HepG2 (cell line): Measurements from ENCODE around the gene MTHFD1L.
"Not testable (repeated sequence)": the region's sequence is repeated elsewhere in the genome, so short reads cannot be mapped to it uniquely, and the experiment has no call there.

ENCODE experiments used
- BORCS8-MEF2B ChIP-seq: sonication (generic); formaldehyde crosslinking; IDR thresholded peaks from 2 replicates; pipeline ENCODE4 v1.8.0; 2022; ENCODE audit warnings: mild to moderate bottlenecking, missing genetic modification reagents
- CEBPB ChIP-seq: IDR thresholded peaks from 2 replicates; pipeline ENCODE4 v1.6.1; 2011; ENCODE audit warnings: low read depth, low read length, improper control_type of control experiment, borderline replicate concordance
- CREB1 ChIP-seq, 2 experiments: fragments of 450-650 bp in 1 of 2; IDR thresholded peaks; 2 replicates each; pipeline ENCODE4 v1.6.1; 2016 to 2017; ENCODE audit warnings: control low read depth in 1 of 2, mild to moderate bottlenecking in 1 of 2, missing compliant biosample characterization in 1 of 2, missing genetic modification characterization in 1 of 2
- RAD21 ChIP-seq: fragments of 450-650 bp; formaldehyde crosslinking; IDR thresholded peaks from 2 replicates; pipeline ENCODE4 v1.5.0; 2020; ENCODE audit warnings: mild to moderate bottlenecking
- SP2 ChIP-seq: sonication (generic); formaldehyde crosslinking; IDR thresholded peaks from 2 replicates; pipeline ENCODE4 v1.5.1; 2020; ENCODE audit warnings: mild to moderate bottlenecking, missing genetic modification reagents
- SUZ12 ChIP-seq: fragments of 150-350 bp; IDR thresholded peaks from 2 replicates; pipeline ENCODE4 v1.6.1; 2014; ENCODE audit warnings: low read depth, low read length
- ZBTB7A ChIP-seq: sonication (generic); formaldehyde crosslinking; IDR thresholded peaks from 2 replicates; pipeline ENCODE4 v1.8.0; 2022; ENCODE audit warnings: mild to moderate bottlenecking, missing genetic modification reagents
- ZNF292 ChIP-seq: sonication (generic); formaldehyde crosslinking; IDR thresholded peaks from 2 replicates; pipeline ENCODE4 v1.8.1; 2022; ENCODE audit warnings: mild to moderate bottlenecking, low read depth, missing genetic modification reagents, borderline replicate concordance
- ZNF670 ChIP-seq: sonication (generic); formaldehyde crosslinking; IDR thresholded peaks from 2 replicates; pipeline ENCODE4 v1.8.0; 2022; ENCODE audit warnings: mild to moderate bottlenecking, missing genetic modification reagents, borderline replicate concordance
- TF ChIP-seq, protein P1 (sequence below): sonication (generic); formaldehyde crosslinking; IDR thresholded peaks from 2 replicates; pipeline ENCODE4 v1.5.0; 2020; ENCODE audit warnings: mild to moderate bottlenecking, missing genetic modification reagents, borderline replicate concordance
- TF ChIP-seq, protein P2 (sequence below): sonication (generic); formaldehyde crosslinking; IDR thresholded peaks from 2 replicates; pipeline ENCODE4 v1.4.0; 2020; ENCODE audit warnings: missing genetic modification reagents
- TF ChIP-seq, protein P3 (sequence below), 2 experiments: sonication (generic) in 1 of 2; formaldehyde crosslinking in 1 of 2; IDR thresholded peaks; 2 replicates each; pipeline versions ENCODE4 v1.4.0 to v1.6.1; 2018 to 2020; ENCODE audit warnings: missing genetic modification reagents in 2 of 2, borderline replicate concordance in 1 of 2, low read depth in 1 of 2, mild to moderate bottlenecking in 1 of 2, missing biosample characterization in 1 of 2

GRCh38 chr6:150861448-150862168 lies 3.9 kb upstream of the MTHFD1L start:
- TF ChIP-seq, protein P1, sequence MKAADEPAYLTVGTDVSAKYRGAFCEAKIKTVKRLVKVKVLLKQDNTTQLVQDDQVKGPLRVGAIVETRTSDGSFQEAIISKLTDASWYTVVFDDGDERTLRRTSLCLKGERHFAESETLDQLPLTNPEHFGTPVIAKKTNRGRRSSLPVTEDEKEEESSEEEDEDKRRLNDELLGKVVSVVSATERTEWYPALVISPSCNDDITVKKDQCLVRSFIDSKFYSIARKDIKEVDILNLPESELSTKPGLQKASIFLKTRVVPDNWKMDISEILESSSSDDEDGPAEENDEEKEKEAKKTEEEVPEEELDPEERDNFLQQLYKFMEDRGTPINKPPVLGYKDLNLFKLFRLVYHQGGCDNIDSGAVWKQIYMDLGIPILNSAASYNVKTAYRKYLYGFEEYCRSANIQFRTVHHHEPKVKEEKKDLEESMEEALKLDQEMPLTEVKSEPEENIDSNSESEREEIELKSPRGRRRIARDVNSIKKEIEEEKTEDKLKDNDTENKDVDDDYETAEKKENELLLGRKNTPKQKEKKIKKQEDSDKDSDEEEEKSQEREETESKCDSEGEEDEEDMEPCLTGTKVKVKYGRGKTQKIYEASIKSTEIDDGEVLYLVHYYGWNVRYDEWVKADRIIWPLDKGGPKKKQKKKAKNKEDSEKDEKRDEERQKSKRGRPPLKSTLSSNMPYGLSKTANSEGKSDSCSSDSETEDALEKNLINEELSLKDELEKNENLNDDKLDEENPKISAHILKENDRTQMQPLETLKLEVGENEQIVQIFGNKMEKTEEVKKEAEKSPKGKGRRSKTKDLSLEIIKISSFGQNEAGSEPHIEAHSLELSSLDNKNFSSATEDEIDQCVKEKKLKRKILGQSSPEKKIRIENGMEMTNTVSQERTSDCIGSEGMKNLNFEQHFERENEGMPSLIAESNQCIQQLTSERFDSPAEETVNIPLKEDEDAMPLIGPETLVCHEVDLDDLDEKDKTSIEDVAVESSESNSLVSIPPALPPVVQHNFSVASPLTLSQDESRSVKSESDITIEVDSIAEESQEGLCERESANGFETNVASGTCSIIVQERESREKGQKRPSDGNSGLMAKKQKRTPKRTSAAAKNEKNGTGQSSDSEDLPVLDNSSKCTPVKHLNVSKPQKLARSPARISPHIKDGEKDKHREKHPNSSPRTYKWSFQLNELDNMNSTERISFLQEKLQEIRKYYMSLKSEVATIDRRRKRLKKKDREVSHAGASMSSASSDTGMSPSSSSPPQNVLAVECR (CRISPR knock-in tag) = not testable (repeated sequence)
- TF ChIP-seq ZNF292 (CRISPR knock-in tag); SUZ12; ZBTB7A (CRISPR knock-in tag); CEBPB; BORCS8-MEF2B (CRISPR knock-in tag); ZNF670 (CRISPR knock-in tag); CREB1 (IDR thresholded peaks at IDR 0.05); CREB1 (CRISPR knock-in tag; IDR thresholded peaks at IDR 0.05); SP2 (CRISPR knock-in tag); RAD21 (CRISPR knock-in tag): not testable (repeated sequence)
- TF ChIP-seq, protein P2, sequence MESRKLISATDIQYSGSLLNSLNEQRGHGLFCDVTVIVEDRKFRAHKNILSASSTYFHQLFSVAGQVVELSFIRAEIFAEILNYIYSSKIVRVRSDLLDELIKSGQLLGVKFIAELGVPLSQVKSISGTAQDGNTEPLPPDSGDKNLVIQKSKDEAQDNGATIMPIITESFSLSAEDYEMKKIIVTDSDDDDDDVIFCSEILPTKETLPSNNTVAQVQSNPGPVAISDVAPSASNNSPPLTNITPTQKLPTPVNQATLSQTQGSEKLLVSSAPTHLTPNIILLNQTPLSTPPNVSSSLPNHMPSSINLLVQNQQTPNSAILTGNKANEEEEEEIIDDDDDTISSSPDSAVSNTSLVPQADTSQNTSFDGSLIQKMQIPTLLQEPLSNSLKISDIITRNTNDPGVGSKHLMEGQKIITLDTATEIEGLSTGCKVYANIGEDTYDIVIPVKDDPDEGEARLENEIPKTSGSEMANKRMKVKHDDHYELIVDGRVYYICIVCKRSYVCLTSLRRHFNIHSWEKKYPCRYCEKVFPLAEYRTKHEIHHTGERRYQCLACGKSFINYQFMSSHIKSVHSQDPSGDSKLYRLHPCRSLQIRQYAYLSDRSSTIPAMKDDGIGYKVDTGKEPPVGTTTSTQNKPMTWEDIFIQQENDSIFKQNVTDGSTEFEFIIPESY (CRISPR knock-in tag) = not testable (repeated sequence)
- TF ChIP-seq, protein P3, sequence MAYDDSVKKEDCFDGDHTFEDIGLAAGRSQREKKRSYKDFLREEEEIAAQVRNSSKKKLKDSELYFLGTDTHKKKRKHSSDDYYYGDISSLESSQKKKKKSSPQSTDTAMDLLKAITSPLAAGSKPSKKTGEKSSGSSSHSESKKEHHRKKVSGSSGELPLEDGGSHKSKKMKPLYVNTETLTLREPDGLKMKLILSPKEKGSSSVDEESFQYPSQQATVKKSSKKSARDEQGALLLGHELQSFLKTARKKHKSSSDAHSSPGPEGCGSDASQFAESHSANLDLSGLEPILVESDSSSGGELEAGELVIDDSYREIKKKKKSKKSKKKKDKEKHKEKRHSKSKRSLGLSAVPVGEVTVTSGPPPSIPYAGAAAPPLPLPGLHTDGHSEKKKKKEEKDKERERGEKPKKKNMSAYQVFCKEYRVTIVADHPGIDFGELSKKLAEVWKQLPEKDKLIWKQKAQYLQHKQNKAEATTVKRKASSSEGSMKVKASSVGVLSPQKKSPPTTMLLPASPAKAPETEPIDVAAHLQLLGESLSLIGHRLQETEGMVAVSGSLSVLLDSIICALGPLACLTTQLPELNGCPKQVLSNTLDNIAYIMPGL (CRISPR knock-in tag; IDR thresholded peaks at IDR 0.05; ENCODE audit: borderline replicate concordance in 1 of 2, low read depth in 1 of 2) = not testable (repeated sequence)
